GM18867 (cell line): ENCODE measurements around the gene CERS2.
"Not testable (repeated sequence)": the region's sequence is repeated elsewhere in the genome, so short reads cannot be mapped to it uniquely, and the experiment has no call there.

Experiments used
- ATAC-seq: cut with Tn5 transposase; IDR thresholded peaks from one replicate; pipeline ENCODE4 v1.9.1; 2021; ENCODE audit warnings: mild to moderate bottlenecking, moderate library complexity; ENCODE audit not compliant: unreplicated experiment

The CERS2 gene

DNA sequence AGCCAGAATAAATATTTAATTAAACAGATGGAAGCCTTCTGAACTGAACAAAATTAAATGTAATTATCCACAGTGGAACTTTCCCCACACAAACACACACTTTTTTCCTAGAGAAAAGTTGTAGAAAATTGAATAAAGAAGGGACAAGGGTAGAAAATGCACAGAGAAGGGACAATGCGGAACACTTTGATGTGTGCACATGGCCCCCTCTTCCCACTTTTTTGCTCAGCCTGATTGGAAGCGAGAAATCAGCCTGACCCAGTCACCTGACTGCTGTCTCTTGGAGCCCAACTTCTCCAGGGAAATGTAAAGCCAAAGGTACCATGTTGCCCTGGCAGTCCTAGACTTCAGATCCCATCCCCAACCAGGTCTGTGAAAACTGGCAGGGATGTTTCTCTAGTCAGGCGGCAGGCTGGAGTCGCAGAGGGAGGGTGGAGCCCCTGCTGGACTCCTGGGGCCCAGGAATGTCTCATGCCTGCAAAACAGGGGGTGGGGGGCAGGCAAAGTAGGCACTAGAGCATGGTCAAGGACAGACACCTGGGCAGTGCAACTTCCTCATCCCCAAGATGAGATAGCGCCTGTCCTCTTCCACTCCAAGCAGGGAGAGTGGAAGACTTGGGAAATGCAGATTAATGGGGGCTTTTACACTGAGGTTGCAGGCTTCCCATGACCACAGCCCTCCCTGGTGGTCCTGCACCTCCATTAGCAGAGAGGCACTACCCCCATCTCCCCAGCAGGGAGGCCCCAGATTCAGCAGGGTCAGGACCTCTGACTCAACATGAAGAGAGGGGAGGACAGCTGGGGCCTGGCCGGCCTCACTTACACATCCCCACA, 2.8 kb downstream of the CERS2 start:
- ATAC-seq, result no peak

DNA sequence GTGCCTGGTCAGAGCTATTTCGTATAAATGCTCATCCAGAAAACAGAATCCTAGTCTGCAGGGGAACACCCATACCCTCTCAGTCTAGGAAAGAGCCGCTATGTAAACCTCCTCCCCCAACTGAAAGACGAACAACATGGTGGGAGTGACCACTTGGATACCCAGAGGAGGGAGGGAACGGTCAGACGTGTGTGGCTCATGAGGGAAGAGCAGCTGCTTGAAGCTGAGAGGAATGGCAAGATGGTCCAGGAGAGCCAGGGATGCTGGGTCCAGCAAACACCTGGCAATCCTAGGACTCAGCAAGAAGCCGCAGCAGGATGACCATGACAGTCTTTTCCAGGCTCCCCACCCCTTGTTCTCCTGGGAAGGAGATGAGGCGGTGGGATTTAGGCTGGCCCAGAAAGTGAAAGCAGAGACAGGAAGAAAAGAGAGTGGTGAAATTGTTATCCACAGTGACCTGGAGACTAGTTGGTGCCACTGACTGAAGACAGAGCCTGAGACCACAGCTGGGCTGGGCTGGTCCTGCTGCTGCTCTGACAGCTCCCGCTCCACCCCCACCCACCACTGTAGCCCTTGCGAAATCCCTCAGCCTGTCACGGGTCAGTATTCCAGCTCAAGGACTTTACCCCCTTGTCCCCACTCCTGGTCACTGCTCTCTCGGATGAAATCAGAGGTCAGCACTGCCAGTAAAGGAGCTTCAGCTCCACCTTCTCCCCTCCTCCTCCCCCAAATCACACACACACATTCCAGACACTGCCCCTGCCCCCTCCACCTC, 3.6 kb downstream of the CERS2 start:
- ATAC-seq, result no peak

DNA sequence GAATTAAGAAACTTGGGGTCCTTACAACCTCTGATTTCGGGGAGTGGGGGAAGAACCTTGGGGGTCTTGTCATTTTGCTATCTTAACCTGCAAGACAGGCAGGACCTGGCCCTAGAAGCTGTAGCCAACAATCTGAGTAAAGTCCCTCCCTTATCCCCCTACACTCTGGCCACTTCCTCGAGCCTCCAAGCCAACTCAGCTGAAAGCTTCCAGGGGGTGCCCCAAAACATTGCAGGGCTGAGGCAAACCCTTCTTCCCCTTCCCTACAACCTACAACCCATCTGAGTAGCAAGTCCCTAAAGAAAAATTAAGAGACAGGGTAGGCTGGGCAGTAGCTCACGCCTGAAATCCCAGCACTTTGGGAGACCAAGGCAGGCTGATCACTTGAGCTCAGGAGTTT, 5.0 kb downstream of the CERS2 start:
- ATAC-seq, result no peak

DNA sequence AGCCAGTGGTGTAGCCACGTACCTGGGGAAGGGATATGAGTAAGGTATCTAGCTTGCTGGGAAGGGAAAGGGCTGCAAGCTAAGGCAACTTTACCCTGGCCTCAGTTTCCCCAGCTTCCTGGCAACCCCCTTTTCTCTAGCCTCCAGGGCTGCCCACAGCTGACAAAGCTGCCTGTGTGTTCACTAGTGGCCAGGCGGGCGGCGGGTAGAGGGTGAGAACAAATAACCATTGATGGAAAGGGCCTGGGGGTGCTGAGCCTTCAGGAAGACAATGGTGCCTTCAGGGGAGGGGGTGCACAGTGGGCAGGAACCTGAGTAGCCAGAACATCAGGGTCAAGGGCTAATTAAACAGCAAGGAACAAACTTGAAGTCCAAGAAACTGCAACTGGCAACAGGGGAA, 6.1 kb downstream of the CERS2 start:
- no peak for ATAC-seq

DNA sequence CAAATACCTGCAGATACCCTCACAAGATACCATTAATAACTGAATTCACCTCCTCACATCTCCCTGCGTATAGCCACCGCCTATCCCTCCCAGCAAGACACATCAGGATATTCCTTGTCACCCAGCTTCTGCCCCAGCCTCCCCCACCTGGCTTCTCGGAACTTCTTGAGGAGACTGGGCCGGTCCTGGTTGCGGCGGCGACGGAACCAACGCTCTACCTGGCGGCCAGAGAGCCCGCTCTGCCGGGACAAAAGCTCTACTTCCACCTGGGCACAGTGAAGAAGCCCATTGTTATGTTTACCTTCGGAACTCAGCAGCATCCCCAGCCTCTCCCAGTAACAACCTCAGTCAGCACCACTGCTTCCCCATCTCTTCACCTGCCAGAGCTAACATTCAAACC, 6.7 kb downstream of the CERS2 start:
- ATAC-seq, result no peak

DNA sequence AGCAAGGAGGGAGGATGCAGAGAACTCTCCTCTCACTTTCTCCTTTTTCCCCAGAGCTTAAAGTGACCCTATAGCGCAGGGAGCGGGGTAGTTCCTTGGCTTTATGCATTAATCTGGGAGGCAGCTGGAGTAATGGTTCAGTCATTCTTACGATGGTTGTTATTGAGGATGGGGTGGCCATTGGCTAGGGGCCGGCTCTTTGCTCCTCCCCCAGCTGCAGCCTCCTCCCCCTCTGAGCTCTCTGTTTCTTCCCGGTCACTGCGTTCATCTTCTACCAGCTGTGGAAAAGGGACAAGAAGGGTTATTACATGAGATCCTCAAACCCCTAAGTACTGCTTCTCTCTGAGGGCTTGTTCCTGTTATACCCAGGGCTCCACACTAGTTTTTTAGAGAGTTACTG, 8.6 kb downstream of the CERS2 start:
- ATAC-seq, result no peak

DNA sequence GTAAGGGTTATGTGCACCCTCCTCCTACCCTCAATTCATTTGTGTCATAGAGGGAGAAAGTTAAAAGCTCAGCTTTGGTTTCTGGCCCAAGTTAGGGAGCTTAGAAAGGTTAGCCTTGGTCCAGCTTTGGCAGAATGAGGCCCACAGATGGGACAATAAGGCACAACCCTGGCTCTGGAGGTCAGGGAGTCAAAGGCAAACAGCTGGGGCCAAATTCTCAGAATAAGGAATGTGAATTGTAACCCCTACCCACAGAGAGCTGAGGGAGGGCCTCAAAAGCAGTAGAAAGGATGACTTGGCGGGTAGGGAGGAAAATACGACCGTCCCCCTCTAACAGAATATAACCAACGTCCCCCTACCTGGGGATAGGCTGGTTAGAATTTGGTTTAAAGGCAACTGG, 9.0 kb downstream of the CERS2 start:
- ATAC-seq, result no peak

DNA sequence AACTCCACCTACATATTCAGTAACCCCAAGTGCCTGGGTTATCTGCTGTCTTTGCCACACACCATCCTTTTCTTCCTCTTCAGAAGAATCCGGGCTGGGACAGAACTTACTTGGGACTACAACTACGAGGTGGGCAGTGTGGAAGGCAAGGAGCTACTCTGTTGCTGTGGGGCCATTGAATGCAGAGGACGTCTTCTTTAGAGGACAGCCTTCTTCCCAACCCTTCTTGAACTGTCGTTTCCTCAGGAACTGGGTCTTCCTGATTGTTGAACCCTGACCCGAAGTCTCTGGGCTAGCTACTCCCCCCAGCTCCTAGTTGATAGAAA, 10.5 kb downstream of the CERS2 start:
- no peak for ATAC-seq

DNA sequence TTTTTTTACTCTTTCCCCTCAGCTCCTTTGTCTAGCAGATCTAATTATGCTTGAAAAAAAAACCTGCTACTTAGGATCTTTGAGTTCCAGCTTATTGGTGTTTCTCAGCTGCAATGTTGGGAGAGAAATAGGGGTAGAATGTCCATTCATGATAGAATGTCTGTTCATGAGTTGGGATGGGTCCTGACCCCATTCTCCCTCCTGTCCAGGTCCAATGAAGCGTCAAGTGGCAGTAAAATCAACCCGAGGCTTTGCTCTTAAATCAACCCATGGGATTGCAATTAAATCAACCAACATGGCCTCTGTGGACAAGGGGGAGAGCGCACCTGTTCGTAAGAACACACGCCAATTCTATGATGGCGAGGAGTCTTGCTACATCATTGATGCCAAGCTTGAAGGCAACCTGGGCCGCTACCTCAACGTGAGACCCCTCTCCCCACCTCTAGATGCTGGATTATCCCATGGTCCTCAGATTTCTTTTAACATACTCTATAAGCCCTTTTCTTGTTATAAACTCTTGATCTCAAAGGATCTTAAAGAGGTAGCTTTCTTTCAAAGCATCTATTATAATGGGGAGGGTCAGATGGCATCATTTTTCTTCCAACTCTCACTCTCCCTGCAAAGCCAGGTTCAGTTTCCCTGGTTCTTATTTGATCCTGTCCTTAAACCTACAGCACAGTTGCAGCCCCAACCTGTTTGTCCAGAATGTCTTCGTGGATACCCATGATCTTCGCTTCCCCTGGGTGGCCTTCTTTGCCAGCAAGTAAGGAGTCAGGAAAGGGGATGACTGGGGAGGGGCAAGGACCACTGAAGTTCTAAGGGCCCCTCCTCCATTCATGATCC, 11.1 kb downstream of the CERS2 start:
- no peak for ATAC-seq

DNA sequence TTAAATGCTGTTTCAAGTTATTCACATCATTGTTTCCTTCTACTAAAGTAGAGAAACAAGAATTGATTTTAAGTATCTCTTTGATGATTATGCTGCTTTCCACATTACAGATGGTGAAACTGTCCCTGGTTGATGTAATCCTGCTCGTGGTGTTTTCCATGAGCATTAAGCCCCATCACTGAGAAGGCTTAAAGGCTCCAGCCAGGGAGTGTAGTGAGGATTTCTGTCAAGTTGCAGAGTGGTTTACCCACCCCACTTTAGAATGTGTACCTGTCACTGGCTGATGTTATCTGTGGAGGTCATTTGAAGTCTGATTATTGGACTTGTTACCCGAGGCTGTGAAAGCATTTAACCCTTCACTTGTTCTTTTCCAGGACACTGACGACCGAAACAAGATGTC, 12.9 kb downstream of the CERS2 start:
- ATAC-seq, result no peak

DNA sequence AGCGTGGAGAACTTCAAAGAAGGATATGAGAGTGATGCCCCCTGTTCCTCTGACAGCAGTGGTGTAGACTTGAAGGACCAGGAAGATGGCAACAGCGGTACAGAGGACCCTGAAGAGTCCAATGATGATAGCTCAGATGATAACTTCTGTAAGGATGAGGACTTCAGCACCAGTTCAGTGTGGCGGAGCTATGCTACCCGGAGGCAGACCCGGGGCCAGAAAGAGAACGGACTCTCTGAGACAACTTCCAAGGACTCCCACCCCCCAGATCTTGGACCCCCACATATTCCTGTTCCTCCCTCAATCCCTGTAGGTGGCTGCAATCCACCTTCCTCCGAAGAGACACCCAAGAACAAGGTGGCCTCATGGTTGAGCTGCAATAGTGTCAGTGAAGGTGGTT, 14.0 kb downstream of the CERS2 start:
- no peak for ATAC-seq

DNA sequence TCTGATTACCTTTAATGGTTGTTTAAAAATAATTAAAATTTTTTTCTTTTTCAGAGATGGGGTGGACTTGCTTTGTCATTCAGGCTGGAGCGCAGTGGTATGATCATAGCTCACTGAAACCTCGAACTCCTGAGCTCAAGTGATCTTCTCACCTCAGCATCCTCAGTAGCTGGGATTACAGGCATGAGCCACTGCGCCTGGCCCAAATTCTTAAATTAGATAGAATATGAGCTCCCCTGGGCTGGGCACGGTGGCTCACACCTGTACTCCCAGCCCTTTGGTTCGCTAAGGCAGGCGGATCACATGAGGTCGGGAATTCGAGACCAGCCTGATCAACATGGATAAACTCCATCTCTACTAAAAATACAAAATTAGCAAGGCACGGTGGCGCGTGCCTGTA, 17.0 kb downstream of the CERS2 start:
- no peak for ATAC-seq

DNA sequence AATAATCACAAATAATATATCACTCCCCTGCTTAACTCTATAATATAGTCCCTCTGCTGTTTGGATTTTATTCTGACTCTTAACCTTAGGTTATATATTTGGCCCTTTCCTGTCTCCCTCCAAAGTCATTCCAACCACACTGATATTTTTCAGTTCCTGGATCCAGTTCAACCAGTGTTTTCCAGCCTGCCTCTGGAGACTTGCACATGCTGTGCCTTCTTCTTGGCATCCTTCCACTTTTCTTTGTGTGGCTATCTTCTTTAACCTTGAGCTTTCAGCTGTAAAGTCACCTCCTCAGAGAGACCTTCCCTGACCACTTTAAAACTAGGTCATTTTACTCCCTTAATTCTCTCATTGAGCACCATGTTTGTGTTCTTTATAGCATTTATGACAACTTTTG, 19.4 kb downstream of the CERS2 start:
- no peak for ATAC-seq

DNA sequence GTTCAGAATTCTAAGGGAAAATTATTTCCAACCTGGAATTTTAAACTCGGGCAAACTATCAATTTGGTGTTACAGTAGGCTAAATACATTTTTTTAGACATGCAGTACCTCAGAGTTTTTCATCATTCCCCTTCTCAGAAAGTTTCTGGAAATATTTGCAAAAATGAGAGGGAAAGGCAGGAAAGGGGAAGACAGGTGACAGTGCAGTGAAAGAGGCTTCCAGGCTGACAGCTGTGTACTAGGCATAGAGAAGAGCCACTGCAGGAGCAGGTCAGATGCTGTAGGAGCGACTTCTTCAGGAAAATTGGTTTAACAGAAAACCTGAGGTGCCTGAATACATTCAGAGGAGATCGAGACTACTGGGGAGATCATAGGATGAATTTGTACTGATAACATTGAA, 19.9 kb downstream of the CERS2 start:
- no peak for ATAC-seq

DNA sequence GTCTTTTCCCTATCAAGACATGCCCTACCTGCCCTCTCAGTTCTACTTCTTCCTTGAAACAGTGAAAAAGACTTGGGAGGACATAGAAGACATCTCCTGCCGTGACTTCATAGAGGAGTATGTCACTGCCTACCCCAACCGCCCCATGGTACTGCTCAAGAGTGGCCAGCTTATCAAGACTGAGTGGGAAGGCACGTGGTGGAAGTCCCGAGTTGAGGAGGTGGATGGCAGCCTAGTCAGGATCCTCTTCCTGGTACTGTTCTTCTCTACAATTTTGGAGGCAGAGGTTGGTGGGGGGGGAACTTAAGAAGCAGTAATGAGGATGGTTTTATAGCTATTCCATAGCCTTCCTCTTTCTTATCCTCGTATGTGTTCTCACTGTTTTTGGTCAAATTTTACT, 29.8 kb downstream of the CERS2 start:
- no peak for ATAC-seq

DNA sequence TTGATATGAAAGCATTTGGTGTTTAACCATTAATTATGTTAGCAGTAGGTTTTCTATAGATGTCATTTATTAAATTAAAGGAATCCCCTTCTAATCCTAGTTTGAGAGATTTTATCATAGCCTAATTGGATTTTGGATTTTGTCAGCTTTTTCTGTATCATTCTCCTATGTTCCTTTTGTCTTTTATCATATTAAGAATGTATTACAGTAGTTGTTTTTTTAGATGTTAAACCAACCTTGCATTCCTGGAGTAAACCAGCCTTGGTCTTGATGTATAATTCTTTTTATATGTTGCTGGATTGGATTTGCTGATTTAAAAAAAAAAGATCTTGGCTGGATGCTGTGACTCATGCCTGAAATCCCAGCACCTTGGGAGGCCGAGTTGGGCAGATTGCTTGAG, 42.9 kb downstream of the CERS2 start:
- no peak for ATAC-seq

DNA sequence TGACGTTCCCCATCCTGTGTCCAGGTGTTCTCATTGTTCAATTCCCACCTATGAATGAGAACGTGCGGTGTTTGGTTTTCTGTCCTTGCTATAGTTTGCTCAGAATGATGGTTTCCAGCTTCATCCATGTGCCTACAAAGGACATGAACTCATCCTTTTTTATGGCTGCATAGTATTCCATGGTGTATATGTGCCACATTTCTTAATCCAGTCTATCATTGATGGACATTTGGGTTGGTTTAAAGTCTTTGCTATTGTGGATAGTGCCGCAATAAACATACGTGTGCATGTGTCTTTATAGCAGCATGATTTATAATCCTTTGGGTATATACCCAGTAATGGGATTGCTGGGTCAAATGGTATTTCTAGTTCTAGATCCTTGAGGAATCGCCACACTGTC, 45.9 kb downstream of the CERS2 start:
- not testable (repeated sequence) for ATAC-seq

DNA sequence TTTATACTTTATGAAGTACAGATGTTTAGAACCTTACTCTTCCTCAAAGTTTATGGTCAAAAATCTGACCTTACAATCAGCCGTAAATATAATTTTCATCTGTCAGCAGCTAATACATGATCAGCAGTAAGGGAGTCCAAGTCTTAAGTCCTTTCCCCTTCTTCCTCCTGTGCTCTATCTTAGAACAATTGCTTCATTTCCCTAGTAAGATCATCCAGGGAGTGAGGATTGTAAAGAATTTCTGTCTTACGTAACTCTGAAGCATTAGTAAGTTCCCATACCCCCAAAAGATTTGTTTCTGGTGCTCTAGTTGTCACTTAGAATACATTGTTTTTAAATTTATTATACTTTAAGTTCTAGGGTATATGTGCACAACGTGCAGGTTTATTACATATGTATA, 46.3 kb downstream of the CERS2 start:
- no peak for ATAC-seq

DNA sequence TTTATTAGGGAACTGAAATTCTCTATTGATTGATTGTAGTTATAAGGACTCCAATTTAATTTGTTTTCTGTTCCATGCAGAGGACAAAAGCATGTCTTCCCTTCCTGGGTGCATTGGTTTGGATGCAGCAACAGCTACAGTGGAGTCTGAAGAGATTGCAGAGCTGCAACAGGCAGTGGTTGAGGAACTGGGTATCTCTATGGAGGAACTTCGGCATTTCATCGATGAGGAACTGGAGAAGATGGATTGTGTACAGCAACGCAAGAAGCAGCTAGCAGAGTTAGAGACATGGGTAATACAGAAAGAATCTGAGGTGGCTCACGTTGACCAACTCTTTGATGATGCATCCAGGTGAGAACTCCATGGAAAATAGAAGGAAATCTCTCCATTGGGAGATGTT, 47.0 kb downstream of the CERS2 start:
- no peak for ATAC-seq

DNA sequence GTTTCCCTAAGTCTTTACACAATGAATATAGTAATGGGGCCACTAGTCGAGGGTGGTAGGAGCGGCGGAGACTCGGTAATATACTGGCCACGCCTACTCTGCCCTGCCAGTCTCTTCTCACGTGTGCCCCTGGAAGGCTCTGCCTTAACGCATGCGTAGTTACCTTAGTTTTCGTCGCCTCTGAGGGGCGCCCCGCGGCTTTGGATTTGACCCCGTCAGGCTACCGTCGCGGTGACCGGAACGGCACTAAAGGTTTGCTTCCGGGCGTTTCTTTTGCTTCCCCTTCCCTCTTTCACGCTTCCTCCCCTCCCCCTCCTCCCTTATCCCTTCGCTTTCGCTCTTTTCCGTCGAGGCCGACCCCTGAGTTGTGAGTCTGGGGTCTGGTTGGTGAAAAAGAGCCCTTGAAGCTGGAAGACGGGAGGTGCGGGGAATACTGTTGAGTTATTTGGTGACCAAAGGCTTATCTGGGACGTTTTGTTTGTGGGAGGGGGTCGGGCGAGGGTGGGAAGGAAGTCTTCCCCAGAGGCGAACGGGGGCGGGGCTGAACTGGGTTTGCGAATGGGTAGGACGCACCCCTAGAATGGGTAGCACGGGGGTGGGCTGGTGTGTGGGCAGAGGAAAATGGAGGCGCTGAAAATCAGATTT, 48.4 kb downstream of the CERS2 start, which contains the start of gene SETDB1:
Gene SETDB1 (plus strand): TSS at position 267 of the 645 bp plus-strand sequence. CDS start 1,352 bp downstream, outside the sequence.
- peak; percentile 86 for ATAC-seq

DNA sequence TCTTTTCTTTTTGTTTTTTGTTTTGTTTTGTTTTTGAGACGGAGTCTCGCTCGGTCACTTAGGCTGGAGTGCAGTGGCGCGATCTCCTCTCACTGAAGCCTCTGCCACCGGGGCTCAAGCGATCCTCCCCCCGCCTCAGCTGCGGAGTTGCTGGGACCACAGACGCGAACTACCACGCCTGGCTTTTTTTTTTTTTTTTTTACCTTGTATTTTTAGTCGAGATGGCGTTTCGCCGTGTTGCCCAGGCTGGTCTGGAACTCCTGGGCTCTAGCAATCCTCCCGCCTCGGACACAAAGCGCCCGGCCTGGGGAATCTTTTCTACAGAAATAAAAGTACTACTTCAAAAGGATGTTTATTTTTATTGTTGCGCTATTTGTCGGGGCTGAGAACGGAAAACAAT, 49.6 kb downstream of the CERS2 start:
- ATAC-seq, result no peak
